K562 (cell line): ENCODE measurements around the gene CIAO2B. TPM values are rescaled to one million over a fixed set of nuclear protein-coding genes. Genes with fewer than 3 reads are reported as not detected.

Source experiments
- BCL6 ChIP-seq: fragments of 250-450 bp; sonication (Bioruptor Pico); IDR thresholded peaks from 2 replicates; pipeline ENCODE4 v1.4.0; 2020
- CBX3 ChIP-seq, 2 experiments: IDR thresholded peaks; 1 replicate in 1 of 2; 2 replicates in 1 of 2; pipeline ENCODE4 v1.6.1; 2012; ENCODE audit warnings: inconsistent platforms in 2 of 2, low read length in 2 of 2, borderline replicate concordance in 1 of 2, control low read depth in 1 of 2
- DACH1 ChIP-seq: fragments of 450-650 bp; IDR thresholded peaks from 2 replicates; pipeline ENCODE4 v1.6.1; 2018; ENCODE audit not compliant: partially characterized antibody
- ESRRB ChIP-seq: fragments of 250-450 bp; sonication (Bioruptor Pico); IDR thresholded peaks from 2 replicates; pipeline ENCODE4 v1.5.0; 2020; ENCODE audit warnings: mild to moderate bottlenecking, moderate library complexity, borderline replicate concordance
- FOXM1 ChIP-seq, 2 experiments: fragments of 450-650 bp in 1 of 2; sonication (generic) in 1 of 2; formaldehyde crosslinking in 1 of 2; IDR thresholded peaks; 2 replicates each; pipeline versions ENCODE4 v1.6.1 to v1.9.0; 2017 to 2022; ENCODE audit warnings: low read depth in 2 of 2, mild to moderate bottlenecking in 2 of 2, missing genetic modification reagents in 1 of 2, moderate library complexity in 1 of 2
- FUS ChIP-seq: fragments of 200-400 bp; formaldehyde crosslinking; optimal IDR thresholded peaks from 2 replicates; pipeline ENCODE3; 2017; ENCODE audit warnings: low read depth, low read length
- GATAD2B ChIP-seq: fragments of 450-650 bp; IDR thresholded peaks from 2 replicates; pipeline ENCODE4 v1.6.1; 2017; ENCODE audit warnings: mild to moderate bottlenecking, borderline replicate concordance
- HCFC1 ChIP-seq: IDR thresholded peaks from 2 replicates; pipeline ENCODE4 v1.6.1; 2012; ENCODE audit warnings: low read depth, low read length, improper control_type of control experiment
- HDAC3 ChIP-seq: fragments of 450-650 bp; IDR thresholded peaks from 2 replicates; pipeline ENCODE4 v1.6.1; 2018; ENCODE audit warnings: borderline replicate concordance, mild to moderate bottlenecking, moderate library complexity; ENCODE audit not compliant: partially characterized antibody
- KAT8 ChIP-seq: fragments of 450-650 bp; IDR thresholded peaks from 2 replicates; pipeline ENCODE4 v1.6.1; 2016; ENCODE audit warnings: low read depth, mild to moderate bottlenecking
- PHTF2 ChIP-seq: fragments of 250-450 bp; sonication (Bioruptor Pico); IDR thresholded peaks from 2 replicates; pipeline ENCODE4 v1.5.0; 2021; ENCODE audit warnings: mild to moderate bottlenecking
- RBM25 ChIP-seq: fragments of 200-400 bp; formaldehyde crosslinking; IDR thresholded peaks from 2 replicates; pipeline ENCODE4 v1.6.1; 2018; ENCODE audit warnings: low read length, low read depth, moderate library complexity; ENCODE audit not compliant: severe bottlenecking
- ZNF124 ChIP-seq: sonication (generic); formaldehyde crosslinking; IDR thresholded peaks from 2 replicates; pipeline ENCODE4 v1.8.1; 2022; ENCODE audit warnings: missing genetic modification reagents
- ZNF133 ChIP-seq: fragments of 250-450 bp; sonication (Bioruptor Pico); IDR thresholded peaks from 2 replicates; pipeline ENCODE4 v1.4.0; 2020; ENCODE audit warnings: mild to moderate bottlenecking
- polyA plus RNA-seq, 8 experiments: library from polyadenylated mRNA; depleted of rRNA in 4 of 8; stranded (reverse) in 5 of 8; unstranded in 3 of 8; fragments of >200 nt; fragmentation: Nextera tagmentation in 2 of 8; fragmentation: Illumina TruSeq in 1 of 8; extraction: Ambion mirVana in 2 of 8; extraction: Trizol in 1 of 8; gene quantifications; 2 replicates each; pipeline versions ENCODE4 v1.2.1 to v1.2.3, GENCODE V29; 2011 to 2014; ENCODE audit warnings: inconsistent platforms in 1 of 8, missing spikeins in 1 of 8
- total RNA-seq, 7 experiments: library from RNA; depleted of rRNA in 6 of 7; stranded (reverse); fragments of >200 nt in 6 of 7; fragmentation: Illumina TruSeq in 2 of 7; extraction: Trizol in 2 of 7; gene quantifications; 2 replicates each; pipeline versions ENCODE4 v1.2.1 to v1.2.3, GENCODE V29; 2011 to 2021; ENCODE audit warnings: low replicate concordance in 1 of 7
- TF ChIP-seq, protein P1 (sequence below): IDR thresholded peaks from 2 replicates; pipeline ENCODE4 v1.6.1; 2012; ENCODE audit warnings: low read depth, low read length, improper control_type of control experiment, borderline replicate concordance
- TF ChIP-seq, protein P2 (sequence below): fragments of 450-650 bp; conservative IDR thresholded peaks from 2 replicates; pipeline ENCODE4 v1.6.1; 2016; ENCODE audit warnings: missing genetic modification characterization, low read depth, mild to moderate bottlenecking, missing compliant biosample characterization, moderate library complexity
- TF ChIP-seq, protein P3 (sequence below): sonication (generic); formaldehyde crosslinking; IDR thresholded peaks from 2 replicates; pipeline ENCODE4 v1.9.0; 2022; ENCODE audit warnings: mild to moderate bottlenecking, missing genetic modification reagents

Gene CIAO2B
- total and polyA plus RNA-seq, 9 of the 15 experiments (the other 6 are each of a cell fraction or from before 2014, with no cell fraction given), result 86.8 to 182 (median 113) TPM

DNA sequence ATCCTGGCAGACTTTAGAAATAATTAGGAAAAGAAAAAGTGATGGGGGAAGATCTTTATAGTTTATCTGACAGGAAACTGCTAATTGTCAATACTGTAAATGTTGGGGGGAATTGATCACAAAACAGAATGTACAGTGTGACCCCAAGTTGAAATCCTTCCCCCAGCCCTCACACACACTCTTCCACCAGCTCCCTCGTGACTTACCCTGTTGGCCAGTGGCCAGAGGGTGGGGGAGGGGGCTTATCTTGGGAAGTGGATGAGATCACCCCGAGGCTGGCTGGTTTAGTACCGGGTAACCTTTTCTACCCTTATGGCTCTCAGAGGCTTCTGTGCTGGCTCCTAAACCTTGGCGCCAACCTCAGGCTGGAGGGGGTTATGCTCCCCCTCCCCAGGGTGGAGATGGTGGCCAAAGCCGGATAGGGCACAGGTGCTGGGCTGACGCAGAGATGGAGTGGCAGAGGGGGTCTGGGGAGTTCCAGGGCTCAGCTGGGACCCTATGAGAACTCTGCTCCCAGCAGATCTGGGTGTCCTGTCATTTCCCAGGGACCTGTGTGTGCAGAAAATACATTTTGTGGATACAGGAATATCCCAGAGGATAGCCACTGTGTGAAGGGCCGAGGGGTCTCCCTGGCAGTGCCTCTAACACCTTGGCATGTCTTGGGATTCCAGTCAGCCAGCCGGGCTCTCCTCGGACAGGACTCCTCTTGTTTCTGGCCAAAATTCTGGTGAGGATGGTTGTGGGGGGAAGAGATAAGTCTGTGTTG is 34.1 kb downstream of the CIAO2B start (continued):
- TF ChIP-seq FOXM1 (IDR thresholded peaks at IDR 0.05; ENCODE audit: low read depth), result no peak
- no peak for TF ChIP-seq FOXM1 (CRISPR knock-in tag; IDR thresholded peaks at IDR 0.05; ENCODE audit: low read depth)
- no peak for TF ChIP-seq RBM25
- TF ChIP-seq GATAD2B, result peak; percentile 86; the same call in 1 of the 2 replicates
- TF ChIP-seq, protein P1, sequence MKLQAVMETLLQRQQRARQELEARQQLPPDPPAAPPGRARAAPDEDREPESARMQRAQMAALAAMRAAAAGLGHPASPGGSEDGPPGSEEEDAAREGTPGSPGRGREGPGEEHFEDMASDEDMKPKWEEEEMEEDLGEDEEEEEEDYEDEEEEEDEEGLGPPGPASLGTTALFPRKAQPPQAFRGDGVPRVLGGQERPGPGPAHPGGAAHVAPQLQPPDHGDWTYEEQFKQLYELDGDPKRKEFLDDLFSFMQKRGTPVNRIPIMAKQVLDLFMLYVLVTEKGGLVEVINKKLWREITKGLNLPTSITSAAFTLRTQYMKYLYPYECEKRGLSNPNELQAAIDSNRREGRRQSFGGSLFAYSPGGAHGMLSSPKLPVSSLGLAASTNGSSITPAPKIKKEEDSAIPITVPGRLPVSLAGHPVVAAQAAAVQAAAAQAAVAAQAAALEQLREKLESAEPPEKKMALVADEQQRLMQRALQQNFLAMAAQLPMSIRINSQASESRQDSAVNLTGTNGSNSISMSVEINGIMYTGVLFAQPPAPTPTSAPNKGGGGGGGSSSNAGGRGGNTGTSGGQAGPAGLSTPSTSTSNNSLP, result no peak
- TF ChIP-seq, protein P2, sequence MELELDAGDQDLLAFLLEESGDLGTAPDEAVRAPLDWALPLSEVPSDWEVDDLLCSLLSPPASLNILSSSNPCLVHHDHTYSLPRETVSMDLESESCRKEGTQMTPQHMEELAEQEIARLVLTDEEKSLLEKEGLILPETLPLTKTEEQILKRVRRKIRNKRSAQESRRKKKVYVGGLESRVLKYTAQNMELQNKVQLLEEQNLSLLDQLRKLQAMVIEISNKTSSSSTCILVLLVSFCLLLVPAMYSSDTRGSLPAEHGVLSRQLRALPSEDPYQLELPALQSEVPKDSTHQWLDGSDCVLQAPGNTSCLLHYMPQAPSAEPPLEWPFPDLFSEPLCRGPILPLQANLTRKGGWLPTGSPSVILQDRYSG, result 0 out of 2 replicates have a peak, but pooled peaks have one; percentile 21
- TF ChIP-seq HCFC1, result no peak
- TF ChIP-seq FUS, result no peak
- TF ChIP-seq HDAC3, result no peak
- TF ChIP-seq ZNF124, result no peak
- no peak for TF ChIP-seq PHTF2
- TF ChIP-seq DACH1, result no peak
- TF ChIP-seq, protein P3, sequence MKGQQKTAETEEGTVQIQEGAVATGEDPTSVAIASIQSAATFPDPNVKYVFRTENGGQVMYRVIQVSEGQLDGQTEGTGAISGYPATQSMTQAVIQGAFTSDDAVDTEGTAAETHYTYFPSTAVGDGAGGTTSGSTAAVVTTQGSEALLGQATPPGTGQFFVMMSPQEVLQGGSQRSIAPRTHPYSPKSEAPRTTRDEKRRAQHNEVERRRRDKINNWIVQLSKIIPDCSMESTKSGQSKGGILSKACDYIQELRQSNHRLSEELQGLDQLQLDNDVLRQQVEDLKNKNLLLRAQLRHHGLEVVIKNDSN (CRISPR knock-in tag), result peak; percentile 81
- no peak for TF ChIP-seq ESRRB (CRISPR knock-in tag)
- TF ChIP-seq CBX3 (IDR thresholded peaks at IDR 0.05; ENCODE audit: borderline replicate concordance in 1 of 2, low read length in 2 of 2), result peak in 1 of 2 experiments; percentile 88; a peak in 2 of 3 replicates
- TF ChIP-seq ZNF133, result no peak
- TF ChIP-seq KAT8, result no peak
- no peak for TF ChIP-seq BCL6 (CRISPR knock-in tag)
